ENCODE measurements around the gene SIPA1L2.

DNA sequence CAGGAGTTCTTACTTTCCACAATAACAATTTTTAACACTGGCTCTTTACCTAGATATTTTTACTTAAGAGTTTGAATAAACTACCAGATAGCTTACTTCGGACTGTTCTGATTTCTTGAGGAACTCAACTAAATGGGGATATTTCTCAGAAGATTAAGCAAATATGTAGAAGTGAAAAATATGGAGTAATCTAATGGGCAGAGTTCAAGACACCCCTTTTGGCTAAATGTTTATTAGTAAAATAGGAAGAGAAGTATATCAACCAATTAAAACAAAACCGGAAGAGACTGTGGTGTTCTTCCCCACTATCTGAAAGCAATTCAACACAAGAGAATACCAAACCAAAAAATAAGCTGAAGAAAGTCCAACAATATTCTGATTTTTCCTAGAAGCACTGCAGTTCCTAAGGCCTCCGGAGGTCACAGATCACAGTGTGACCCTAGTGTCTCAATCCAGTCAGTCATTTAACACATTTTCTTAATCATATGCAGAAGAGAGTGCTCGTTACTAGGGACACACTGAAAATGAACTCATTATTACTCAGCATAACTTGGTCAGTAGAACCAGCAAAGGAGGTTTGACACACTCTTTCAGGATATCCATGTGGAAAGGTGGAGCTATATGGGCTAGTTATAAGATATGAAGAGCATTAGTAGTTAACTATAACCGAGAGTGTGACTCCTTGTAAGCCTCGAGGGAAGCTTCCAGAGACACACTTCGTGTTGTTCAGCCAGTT is 5.2 kb downstream of the SIPA1L2 start:
- no peak for TF ChIP-seq CTCF (IDR thresholded peaks at IDR 0.05)
- no peak for TF ChIP-seq POLR2AphosphoS5 (IDR thresholded peaks at IDR 0.05)
- no peak for TF ChIP-seq POLR2A (IDR thresholded peaks at IDR 0.05)

All from suprapubic skin (tissue), 4 donors.